H54 (cell line): ENCODE results near the gene PHACTR3.
A peak's percentile ranks its signal among the peaks of the same experiment; 100 is the strongest.

ENCODE experiments used
- DNase-seq: peaks from one replicate; pipeline ENCODE4 v3.0.0; 2011; ENCODE audit warnings: low spot score, mixed read lengths; ENCODE audit not compliant: insufficient read length
- FAIRE-seq: peaks from 3 replicates; lab custom pipeline; 2011; peaks lifted over from hg19 to GRCh38; lab: Jason Lieb, UNC
- POLR2A ChIP-seq: IDR thresholded peaks from 2 replicates; pipeline ENCODE4 v1.6.1; 2011; ENCODE audit warnings: low read depth, mild to moderate bottlenecking, low read length

PHACTR3 gene

GRCh38 chr20:59779656-59780380, 175.5 kb downstream of the PHACTR3 start:
- TF ChIP-seq POLR2A, result no peak
- FAIRE-seq (no peak), DNase-seq (no peak)

- FAIRE-seq (no peak), DNase-seq (no peak)
- TF ChIP-seq POLR2A, result no peak
Observed at GRCh38 chr20:59780494-59781185, 176.3 kb downstream of the PHACTR3 start.

GRCh38 chr20:59781226-59781625, 176.9 kb downstream of the PHACTR3 start:
- no peak for TF ChIP-seq POLR2A
- FAIRE-seq (no peak), DNase-seq (no peak)

GRCh38 chr20:59782986-59783640, 178.8 kb downstream of the PHACTR3 start:
- FAIRE-seq (no peak), DNase-seq (peak; percentile 51)
- no peak for TF ChIP-seq POLR2A

- TF ChIP-seq POLR2A, result no peak
- no peak for DNase-seq
- no peak for FAIRE-seq
Observed at GRCh38 chr20:59783641-59784010, 179.3 kb downstream of the PHACTR3 start.

- no peak for TF ChIP-seq POLR2A
- DNase-seq, result no peak
Observed at GRCh38 chr20:59784365-59784764, 180.0 kb downstream of the PHACTR3 start.

GRCh38 chr20:59784791-59785668, 180.7 kb downstream of the PHACTR3 start:
- no peak for FAIRE-seq

More at GRCh38 chr20:59784365-59784764, 180.0 kb downstream of the PHACTR3 start:
- no peak for FAIRE-seq

GRCh38 chr20:59785669-59785959, 181.3 kb downstream of the PHACTR3 start:
- no peak for DNase-seq
- TF ChIP-seq POLR2A, result no peak
- no peak for FAIRE-seq

More at GRCh38 chr20:59784791-59785668, 180.7 kb downstream of the PHACTR3 start:
- DNase-seq, result no peak
- no peak for TF ChIP-seq POLR2A

GRCh38 chr20:59785986-59786795, 181.9 kb downstream of the PHACTR3 start:
- FAIRE-seq, result no peak
- no peak for DNase-seq
- no peak for TF ChIP-seq POLR2A

GRCh38 chr20:59786801-59787537, 182.6 kb downstream of the PHACTR3 start:
- no peak for TF ChIP-seq POLR2A
- FAIRE-seq, result no peak
- no peak for DNase-seq

GRCh38 chr20:59787538-59787890, 183.2 kb downstream of the PHACTR3 start:
- DNase-seq, result no peak
- FAIRE-seq, result no peak
- TF ChIP-seq POLR2A, result no peak

GRCh38 chr20:59788196-59788735, 183.9 kb downstream of the PHACTR3 start:
- no peak for FAIRE-seq

More at GRCh38 chr20:59788196-59788735, 183.9 kb downstream of the PHACTR3 start:
- DNase-seq, result no peak
- TF ChIP-seq POLR2A, result no peak
